CD4-positive, alpha-beta T cell treated with Interleukin-4 for 4 hours (primary cell): ENCODE data around the gene CD44.

Experiments used
- DNase-seq: peaks from one replicate; pipeline ENCODE4 v3.0.0-alpha.2; 2020

CD44 gene

DNA sequence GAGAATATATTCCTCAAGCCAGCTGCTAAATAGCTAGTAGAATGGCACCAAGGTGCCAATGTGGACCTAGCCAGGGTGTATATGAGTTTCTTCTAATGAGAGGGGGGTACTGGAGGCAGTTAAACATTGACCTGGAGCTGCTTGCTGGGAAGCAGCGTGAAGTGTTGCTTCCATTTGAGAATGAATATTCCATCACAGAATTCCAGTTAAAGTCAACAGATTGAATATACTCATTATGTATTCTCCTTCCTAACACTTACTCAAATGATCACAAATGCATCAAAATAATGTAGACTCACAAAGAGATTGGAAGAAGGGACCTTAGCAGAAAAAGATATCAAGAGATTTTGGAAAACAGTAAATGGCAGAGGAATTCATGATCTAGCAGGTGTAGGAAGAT lies 102.1 kb downstream of the CD44 start:
- DNase-seq = no peak

- no peak for DNase-seq
Measured at GRCh38 chr11:35241531-35241930, 102.6 kb downstream of the CD44 start.

- DNase-seq = peak; percentile 37
Measured at GRCh38 chr11:35242412-35243242, 103.7 kb downstream of the CD44 start.

GRCh38 chr11:35243774-35244173 lies 104.8 kb downstream of the CD44 start:
- DNase-seq = no peak

DNA sequence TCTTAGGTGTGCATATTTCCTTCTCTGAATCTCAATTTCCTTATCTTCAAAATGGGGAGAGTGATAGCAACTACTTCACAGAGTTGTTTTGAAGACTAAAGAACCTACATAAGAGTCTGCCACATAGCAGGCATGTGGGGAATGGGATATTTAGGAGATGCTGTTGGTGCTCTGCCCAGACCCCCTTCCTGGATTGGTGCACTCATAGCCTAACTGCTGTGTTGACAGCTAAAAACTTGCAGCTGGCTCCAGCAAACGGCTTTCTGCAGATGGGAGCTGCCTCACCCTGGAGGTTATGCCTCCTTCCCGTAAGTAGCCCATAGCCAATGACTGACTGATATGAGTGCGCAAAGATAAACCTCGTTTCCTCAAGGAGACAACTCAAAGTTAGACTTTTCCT lies 106.1 kb downstream of the CD44 start:
- DNase-seq = no peak

- no peak for DNase-seq
Measured at GRCh38 chr11:35245786-35246185, 106.8 kb downstream of the CD44 start.

GRCh38 chr11:35246745-35247144 lies 107.8 kb downstream of the CD44 start:
- no peak for DNase-seq

GRCh38 chr11:35247428-35247827 lies 108.5 kb downstream of the CD44 start:
- DNase-seq = peak; percentile 91

DNA sequence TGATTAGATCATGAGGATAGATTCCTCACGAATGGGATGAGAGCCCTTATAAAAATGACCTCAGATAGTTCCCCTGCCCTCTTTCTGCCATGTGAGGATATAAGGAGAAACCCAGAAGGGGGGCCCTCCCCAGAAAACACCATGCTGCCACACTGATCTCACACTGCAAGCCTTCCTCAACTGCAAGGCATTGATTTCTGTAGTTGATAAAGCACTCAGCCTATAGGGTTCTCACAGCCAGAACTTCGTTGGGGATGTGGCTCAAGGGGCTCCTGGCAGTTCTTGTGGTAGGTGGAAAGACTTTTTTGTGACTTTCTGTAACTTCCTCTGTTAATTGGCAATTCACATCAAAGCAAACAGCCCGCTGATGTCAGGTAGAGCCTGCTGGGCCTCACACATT lies 108.9 kb downstream of the CD44 start:
- DNase-seq = peak; percentile 48

GRCh38 chr11:35248558-35249323 lies 109.8 kb downstream of the CD44 start:
- DNase-seq = no peak

DNA sequence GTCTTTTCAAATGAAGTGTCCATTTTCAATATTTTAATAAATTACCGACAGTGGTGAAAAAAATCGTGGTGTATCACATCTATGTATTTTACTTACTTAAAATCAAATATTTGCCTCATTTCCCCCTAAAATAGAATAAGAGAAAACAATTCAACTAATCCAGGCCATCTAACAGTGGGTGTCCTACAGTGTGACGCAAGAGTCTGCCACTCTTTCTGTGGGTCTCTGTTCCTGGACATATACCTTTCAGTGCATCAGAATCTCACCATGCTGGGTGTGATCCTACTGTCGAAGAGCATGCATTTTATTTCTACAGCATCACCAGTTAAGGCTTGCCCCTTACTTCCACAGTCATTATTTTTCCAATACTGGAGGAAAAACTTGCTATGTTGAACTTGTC lies 111.2 kb downstream of the CD44 start:
- no peak for DNase-seq

- no peak for DNase-seq
Measured at GRCh38 chr11:35250621-35251020, 111.7 kb downstream of the CD44 start.

GRCh38 chr11:35253237-35253636 lies 114.3 kb downstream of the CD44 start:
- DNase-seq = no peak

DNA sequence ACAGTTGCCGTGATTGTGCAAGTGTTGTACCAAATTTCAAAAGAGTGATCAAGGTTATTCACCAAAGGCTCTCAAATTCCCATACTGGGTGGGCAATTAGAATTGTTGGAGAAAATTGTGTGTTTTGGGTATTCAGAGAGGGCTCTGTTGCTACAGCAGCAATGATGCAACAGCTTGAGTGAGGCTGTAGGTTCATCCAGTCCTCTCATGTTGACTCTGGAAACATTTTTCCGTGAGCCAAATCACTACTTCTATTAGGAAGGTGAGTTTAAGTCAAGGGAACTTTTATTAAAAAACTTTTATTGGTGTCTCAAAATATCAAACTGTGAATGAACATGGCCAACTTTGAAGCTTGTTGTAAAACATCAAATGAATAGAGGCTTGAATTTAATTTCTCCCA lies 116.5 kb downstream of the CD44 start:
- no peak for DNase-seq

DNA sequence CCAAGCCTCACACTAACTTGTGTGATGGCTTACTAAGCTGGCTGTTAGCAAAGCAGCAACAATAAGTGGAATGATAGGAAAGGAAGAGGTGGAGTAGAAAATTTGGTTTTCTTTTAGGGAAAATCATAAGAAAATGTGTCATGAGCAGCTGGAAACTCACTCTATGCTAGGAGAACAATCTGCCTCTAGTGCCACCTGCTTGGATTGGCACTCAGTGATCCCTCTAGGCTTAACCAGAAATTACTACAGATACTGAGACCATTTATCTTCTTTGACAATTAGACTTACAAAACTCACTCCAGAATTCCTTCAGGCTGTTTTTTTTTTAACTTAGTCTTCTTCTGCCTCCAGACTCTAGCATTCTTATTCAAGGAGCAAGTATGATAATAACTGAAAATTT lies 117.3 kb downstream of the CD44 start:
- no peak for DNase-seq

- peak; percentile 47 for DNase-seq
Measured at GRCh38 chr11:35257281-35257680, 118.3 kb downstream of the CD44 start.

GRCh38 chr11:35259529-35259928 lies 120.6 kb downstream of the CD44 start:
- DNase-seq = no peak

GRCh38 chr11:35260342-35260985 lies 121.5 kb downstream of the CD44 start:
- no peak for DNase-seq

- DNase-seq = no peak
Measured at GRCh38 chr11:35261197-35261596, 122.2 kb downstream of the CD44 start.

DNA sequence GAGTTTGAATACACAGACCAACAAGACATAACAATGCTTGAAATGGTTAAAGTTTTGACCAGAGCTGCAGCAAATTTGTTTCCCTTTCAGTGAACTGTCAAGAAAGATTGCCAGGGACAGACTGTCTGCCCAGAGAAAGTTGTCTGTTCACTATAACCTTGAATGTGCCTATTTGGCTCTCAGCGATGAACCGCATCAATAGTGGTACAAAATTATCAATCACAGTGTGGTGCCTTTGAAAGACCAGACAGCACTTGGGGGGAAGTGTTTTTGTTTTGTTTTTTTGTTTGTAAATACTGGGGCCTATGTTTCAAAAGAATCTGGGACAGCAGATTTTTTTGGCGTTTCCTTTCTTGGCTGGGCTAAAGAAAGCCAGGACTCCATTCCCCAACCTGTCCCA lies 123.1 kb downstream of the CD44 start:
- DNase-seq = no peak

DNA sequence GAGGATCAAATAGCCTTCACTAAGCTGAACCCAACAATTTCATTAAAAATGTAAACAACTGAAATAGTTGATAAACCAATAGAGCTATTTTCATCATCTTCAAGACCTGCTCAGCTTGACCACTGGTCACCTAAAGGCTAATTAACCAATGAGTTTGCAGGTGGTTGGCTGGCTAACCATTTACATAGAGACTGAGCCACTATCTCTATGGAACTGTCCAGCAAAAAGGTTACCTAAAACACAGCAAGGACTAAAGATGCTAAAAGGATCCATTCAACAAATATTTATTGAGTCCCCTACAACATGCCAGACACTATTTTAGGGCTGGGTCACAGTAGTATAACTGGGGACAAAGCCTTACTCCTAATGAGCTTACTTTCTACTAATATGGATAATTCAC lies 123.8 kb downstream of the CD44 start:
- DNase-seq = no peak

- DNase-seq = no peak
Measured at GRCh38 chr11:35265755-35266454, 126.9 kb downstream of the CD44 start.

- no peak for DNase-seq
Measured at GRCh38 chr11:35267504-35267903, 128.5 kb downstream of the CD44 start.
